Measurements from ENCODE around the gene RPTN. TPM values are rescaled to one million over a fixed set of nuclear protein-coding genes. Genes with fewer than 3 reads are reported as not detected.

Gene RPTN
- total RNA-seq, 1 experiment from 2014 or later, result not detected

DNA sequence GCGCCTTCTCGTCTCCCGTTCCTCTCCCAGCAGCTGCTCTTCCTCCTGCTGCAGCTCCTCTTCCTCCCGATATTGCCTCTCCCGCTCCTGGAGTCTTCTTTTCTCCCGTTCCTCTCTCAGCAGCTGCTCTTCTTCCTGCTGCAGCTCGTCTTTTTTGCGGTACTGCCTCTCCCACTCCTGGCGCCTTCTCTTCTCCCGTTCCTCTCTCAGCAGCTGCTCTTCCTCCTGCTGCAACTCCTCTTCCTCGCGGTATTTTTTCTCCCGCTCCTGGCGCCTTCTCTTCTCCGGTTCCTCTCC is 49.1 kb downstream of the RPTN start:
- H3K4me3 Mint-ChIP-seq, result no peak overlapping the region
- Histone ChIP-seq H3K14ac (ENCODE audit: insufficient read depth, low read length) (no peak overlapping the region), H3K27me3 (ENCODE audit: insufficient read depth, low read length) (peaks cover 68% of the 10 kb centered on the region), H4K8ac (replicated peaks; ENCODE audit: insufficient read length, low read depth, low read length) (no peak overlapping the region), H3K56ac (ENCODE audit: insufficient read length, low read depth, low read length) (no peak overlapping the region), H3K9me3 (ENCODE audit: control insufficient read depth, low read depth, low read length) (no peaks in the 10 kb centered on the region), H2BK20ac (ENCODE audit: low read depth, low read length, poor library complexity, severe bottlenecking) (no peak overlapping the region), H3K23ac (ENCODE audit: insufficient read length, low read depth, low read length) (no peak overlapping the region), H3K4ac (ENCODE audit: low read depth, low read length) (no peak overlapping the region), H3K4me1 (ENCODE audit: insufficient read depth, low read length) (no peaks in the 10 kb centered on the region), H4K91ac (ENCODE audit: insufficient read length, low read depth, low read length) (no peak overlapping the region), H3K27ac (ENCODE audit: insufficient read length, low read depth, low read length) (no peak overlapping the region), H3T11ph (ENCODE audit: low read length) (no peak overlapping the region), H3K18ac (ENCODE audit: insufficient read length, low read depth, low read length) (no peak overlapping the region), H3K79me1 (ENCODE audit: insufficient read depth, low read depth, low read length, poor library complexity, severe bottlenecking) (no peaks in the 10 kb centered on the region), H3K79me2 (ENCODE audit: insufficient read depth, low read length) (no peaks in the 10 kb centered on the region), H4K20me1 (ENCODE audit: control insufficient read depth, insufficient read depth, insufficient read length) (no peaks in the 10 kb centered on the region), H3K9ac (ENCODE audit: extremely low read depth, insufficient read length, low read length) (no peak overlapping the region), H2AK5ac (ENCODE audit: insufficient read length, low read length) (no peak overlapping the region), H2BK12ac (ENCODE audit: insufficient read length, low read depth, low read length) (no peak overlapping the region), H2BK5ac (ENCODE audit: insufficient read length, low read length) (no peak overlapping the region), H4K5ac (ENCODE audit: insufficient read length, low read depth, low read length) (no peak overlapping the region), H2AFZ (ENCODE audit: low read length) (no peak overlapping the region), H2BK120ac (ENCODE audit: low read depth, low read length, poor library complexity, severe bottlenecking) (no peak overlapping the region), H3K4me2 (ENCODE audit: insufficient read depth, insufficient read length, low read length) (peak overlapping the region; percentile 18), H3K23me2 (ENCODE audit: insufficient read length, low read depth, low read length, poor library complexity, severe bottlenecking) (peaks cover 3% of the 10 kb centered on the region), H2BK15ac (ENCODE audit: low read depth, low read length) (no peak overlapping the region)
- peaks cover 0 to 12% (median 3%) of the 10 kb centered on the region in 3 experiments; a peak in 4 of 7 replicates for H3K36me3 Mint-ChIP-seq (ENCODE audit: insufficient read depth in 1 of 3, low read depth in 3 of 3)
- H3K27ac Mint-ChIP-seq, result no peak overlapping the region
- H3K4me1 Mint-ChIP-seq, result no peaks in the 10 kb centered on the region
- WGBS (ENCODE audit: extremely low coverage, insufficient read length, low lambda C conversion rate), result no CpG with 5 or more reads among the region's 15 CpGs
- TF ChIP-seq, protein P1, sequence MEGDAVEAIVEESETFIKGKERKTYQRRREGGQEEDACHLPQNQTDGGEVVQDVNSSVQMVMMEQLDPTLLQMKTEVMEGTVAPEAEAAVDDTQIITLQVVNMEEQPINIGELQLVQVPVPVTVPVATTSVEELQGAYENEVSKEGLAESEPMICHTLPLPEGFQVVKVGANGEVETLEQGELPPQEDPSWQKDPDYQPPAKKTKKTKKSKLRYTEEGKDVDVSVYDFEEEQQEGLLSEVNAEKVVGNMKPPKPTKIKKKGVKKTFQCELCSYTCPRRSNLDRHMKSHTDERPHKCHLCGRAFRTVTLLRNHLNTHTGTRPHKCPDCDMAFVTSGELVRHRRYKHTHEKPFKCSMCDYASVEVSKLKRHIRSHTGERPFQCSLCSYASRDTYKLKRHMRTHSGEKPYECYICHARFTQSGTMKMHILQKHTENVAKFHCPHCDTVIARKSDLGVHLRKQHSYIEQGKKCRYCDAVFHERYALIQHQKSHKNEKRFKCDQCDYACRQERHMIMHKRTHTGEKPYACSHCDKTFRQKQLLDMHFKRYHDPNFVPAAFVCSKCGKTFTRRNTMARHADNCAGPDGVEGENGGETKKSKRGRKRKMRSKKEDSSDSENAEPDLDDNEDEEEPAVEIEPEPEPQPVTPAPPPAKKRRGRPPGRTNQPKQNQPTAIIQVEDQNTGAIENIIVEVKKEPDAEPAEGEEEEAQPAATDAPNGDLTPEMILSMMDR (conservative IDR thresholded peaks at IDR 0.05), result no peak
- no peak for DNase-seq
- H3K27me3 Mint-ChIP-seq (ENCODE audit: low read depth), result peaks cover 4% of the 10 kb centered on the region
- H3K9me3 Mint-ChIP-seq, result peaks cover 12 to 17% of the 10 kb centered on the region in 2 experiments

Measured in H9 (cell line).